ENCODE measurements around the gene EPS15.
"Not testable (repeated sequence)": the region's sequence is repeated elsewhere in the genome, so short reads cannot be mapped to it uniquely, and the experiment has no call there.

EPS15 gene

GRCh38 chr1:51422367-51423072, 96.5 kb downstream of the EPS15 start:
- DNase-seq, result no peak

GRCh38 chr1:51421964-51422363, 97.1 kb downstream of the EPS15 start:
- no peak for DNase-seq

GRCh38 chr1:51420867-51421627, 98.0 kb downstream of the EPS15 start:
- no peak for DNase-seq

DNA sequence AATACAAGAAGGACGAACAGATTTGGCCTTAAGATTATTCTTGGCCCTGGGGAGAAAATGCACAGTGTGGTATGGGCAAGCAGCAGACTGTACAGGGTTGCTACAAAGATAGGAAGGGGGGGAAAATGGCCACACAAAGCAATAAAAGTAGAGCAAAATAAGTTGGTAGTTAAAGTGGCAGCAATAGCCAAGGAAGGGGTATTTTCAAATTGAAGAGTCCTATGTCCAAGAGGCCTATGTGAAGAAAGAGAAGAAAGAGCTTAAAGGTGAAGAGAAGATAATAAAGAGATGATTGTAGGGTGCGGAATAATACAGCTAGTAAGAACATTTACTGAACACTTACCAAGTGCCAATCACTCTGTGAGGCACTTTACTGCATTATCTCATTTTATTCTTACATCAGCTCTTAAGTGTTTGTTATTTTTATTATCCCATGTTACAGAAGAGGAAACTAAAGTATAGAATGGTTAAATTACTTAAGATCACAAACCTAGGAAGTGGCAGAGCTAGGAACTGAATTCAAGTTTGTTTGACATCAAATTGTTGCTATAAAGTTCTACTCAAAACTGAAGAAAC, 100.6 kb downstream of the EPS15 start:
- no peak for DNase-seq

- no peak for DNase-seq
Measured at GRCh38 chr1:51417496-51418383, 101.3 kb downstream of the EPS15 start.

DNA sequence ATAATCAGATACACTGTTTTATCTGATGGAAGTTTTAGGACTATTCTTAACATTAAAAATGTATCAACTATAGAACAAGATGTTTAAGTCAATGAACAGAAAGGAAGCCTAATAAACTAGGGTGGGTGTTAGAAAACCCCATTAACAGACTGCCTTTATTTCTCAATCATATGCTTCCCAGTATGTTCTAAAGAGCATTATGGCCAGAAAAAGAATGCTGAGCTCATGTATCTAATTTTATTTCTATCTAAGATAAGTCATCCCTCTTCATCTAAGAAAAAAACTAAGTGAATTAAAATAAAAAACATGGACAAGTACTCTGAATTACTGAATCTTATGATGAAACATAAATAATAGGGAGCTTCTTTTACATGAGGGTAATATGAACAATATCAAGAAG, 102.2 kb downstream of the EPS15 start:
- DNase-seq, result no peak

DNA sequence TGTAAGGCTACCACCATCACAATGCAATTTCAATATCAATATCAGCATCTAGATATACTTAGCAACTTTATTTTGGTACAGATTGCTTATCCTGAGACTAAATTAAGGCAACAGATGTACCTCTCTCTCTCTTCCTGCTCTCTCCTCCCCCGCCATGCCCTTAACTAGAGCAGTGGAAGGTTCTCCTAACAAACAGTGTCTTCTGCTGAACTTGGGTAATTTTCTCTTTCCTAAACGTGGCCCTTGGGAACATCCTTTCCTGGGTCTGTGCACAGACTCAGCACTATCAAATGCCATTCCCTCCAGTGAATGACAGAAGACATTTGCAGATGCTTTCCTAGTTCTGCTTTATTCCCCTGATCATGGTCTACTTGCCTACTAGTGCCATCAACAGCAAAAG, 103.1 kb downstream of the EPS15 start:
- DNase-seq, result no peak

DNA sequence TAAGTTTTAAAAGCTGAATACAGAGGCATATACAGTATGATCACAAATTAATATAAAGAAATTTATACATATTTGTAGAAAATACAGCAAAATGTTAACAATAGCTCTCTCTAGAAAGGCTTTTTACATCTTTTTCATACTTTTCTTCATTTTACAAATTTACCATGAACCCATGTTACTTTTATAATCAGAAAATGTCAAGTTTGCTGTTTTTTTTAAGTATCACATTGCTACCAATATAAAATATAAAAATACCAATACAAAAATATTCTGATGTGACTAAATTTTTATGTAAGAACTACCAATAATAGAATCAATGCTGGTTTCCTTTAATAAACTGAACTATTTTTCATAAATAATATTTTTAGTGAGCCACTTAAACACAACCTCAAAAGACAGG, 104.3 kb downstream of the EPS15 start:
- no peak for DNase-seq

- not testable (repeated sequence) for DNase-seq
Measured at GRCh38 chr1:51411820-51412219, 107.2 kb downstream of the EPS15 start.

GRCh38 chr1:51410568-51411460, 108.3 kb downstream of the EPS15 start:
- no peak for DNase-seq

DNA sequence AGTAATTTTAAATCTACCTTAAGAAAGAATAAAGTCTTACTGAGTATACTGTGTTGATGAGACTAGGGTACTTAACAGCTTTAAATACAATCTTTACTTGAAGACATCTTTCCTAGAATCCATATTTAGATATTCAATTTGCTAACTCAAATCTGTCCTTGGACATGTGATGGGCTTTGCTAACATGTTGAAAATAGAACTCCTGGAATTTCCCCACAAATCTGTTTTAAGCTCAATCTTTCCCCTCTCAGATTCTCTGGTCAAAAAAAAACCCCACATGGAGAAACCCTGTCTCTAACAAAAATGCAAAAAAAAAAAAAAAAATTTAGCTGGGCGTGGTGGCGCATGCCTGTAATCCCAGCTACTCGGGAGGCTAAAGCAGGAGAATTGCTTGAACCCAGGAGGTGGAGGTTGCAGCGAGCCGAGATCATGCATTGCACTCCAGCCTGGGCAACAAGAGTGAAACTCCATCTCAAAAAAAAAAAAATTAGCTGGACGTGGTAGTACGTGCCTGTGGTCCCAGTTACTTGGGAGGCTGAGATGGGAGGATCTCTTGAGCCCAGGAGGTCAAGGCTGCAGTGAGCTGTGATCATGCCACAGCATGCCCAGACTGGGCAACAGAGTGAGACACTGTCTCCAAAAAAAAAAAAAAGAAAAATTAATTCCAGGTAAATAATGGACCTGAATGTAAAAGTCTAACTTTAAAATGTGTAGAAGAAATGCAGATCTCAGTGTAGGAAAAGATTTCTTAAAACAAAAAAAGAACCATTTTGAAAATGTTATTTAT, 109.1 kb downstream of the EPS15 start:
- DNase-seq, result not testable (repeated sequence)

- DNase-seq, result no peak
Measured at GRCh38 chr1:51392241-51392640, 126.8 kb downstream of the EPS15 start.

- DNase-seq, result not testable (repeated sequence)
Measured at GRCh38 chr1:51390641-51391040, 128.4 kb downstream of the EPS15 start.

GRCh38 chr1:51387288-51387687, 131.8 kb downstream of the EPS15 start:
- DNase-seq, result not testable (repeated sequence)

DNA sequence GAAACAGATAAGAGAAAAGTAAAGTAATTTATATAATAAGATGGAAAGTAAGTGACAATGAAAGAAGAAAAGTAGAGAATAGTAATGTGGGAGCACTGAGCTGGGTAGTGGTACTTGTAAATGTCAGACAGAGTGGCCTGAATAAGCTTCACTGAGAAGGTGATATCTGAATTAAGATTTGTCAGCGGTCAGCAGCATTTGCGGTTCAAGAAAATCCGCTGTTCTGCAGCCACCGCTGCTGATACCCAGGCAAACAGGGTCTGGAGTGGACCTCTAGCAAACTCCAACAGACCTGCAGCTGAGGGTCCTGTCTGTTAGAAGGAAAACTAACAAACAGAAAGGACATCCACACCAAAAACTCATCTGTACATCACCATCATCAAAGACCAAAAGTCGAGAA, 132.8 kb downstream of the EPS15 start:
- not testable (repeated sequence) for DNase-seq

DNA sequence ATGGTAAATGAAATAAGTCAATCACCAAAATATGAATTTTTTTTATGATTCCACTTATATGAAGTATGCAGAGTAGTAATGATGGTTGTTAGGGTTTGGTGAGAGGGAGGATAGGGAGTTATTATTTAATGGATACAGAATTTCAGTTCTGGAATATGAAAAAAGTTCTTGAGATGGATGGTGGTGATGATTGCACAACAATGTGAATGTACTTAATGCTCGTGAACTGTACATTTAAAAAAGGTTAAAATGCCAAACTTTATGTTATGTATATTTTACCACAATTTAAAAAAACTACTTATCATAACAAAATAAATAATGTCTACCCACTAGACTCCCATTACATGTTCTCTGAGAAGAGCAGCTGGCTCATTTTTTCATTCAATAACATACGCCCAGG, 133.3 kb downstream of the EPS15 start:
- DNase-seq, result no peak

DNA sequence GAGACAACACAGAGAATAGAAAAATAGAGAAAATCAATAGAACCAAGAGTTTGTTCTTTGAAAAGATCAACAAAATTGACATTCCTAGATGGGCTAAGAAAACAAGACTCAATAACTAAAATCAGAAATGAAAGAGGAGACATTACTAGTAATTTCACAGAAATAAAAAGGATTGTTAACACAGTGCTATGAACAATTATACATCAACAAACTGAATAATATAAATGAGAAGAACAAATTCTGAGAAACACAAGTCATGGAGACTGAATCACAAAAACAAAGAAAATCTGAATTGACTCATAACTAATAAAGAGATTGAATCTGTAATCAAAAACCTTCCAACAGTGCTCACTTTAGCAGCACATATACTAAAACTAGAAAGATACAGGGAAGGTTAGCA, 137.1 kb downstream of the EPS15 start:
- no peak for DNase-seq

- no peak for DNase-seq
Measured at GRCh38 chr1:51380936-51381335, 138.1 kb downstream of the EPS15 start.

- no peak for DNase-seq
Measured at GRCh38 chr1:51378871-51379270, 140.2 kb downstream of the EPS15 start.

DNA sequence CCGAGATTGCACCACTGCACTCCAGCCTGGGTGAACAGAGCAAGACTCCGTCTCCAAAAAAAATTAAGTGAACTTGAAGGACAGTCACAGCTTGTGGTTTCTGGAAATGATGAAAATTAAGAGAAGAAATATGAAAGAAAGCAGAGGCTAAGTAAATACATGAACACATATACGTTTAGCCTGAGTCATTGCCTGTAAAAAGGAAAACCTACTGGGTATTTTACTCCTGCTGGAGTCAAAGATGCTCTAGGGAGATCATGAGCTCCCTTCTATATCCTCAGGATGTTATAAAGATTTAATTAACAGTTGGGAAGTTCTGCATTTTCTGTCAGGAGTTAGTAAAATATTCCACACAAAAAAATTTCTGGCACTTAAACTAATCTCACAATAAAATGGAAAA, 145.2 kb downstream of the EPS15 start:
- DNase-seq, result no peak

- no peak for DNase-seq
Measured at GRCh38 chr1:51372561-51372960, 146.5 kb downstream of the EPS15 start.

All from stimulated activated naive CD4-positive, alpha-beta T cell treated with Interleukin-2 at 50 U/mL for 16 hours (primary cell).